ENCODE data around the gene CDC42BPG. TPM values are rescaled to one million over a fixed set of nuclear protein-coding genes. Genes with fewer than 3 reads are reported as not detected.

Gene CDC42BPG
- total and polyA plus RNA-seq, 2 of the 8 experiments (the other 6 are each of a cell fraction or from before 2014, with no cell fraction given), result 3.7 to 10.6 TPM

- H2BK15ac ChIP-seq (ENCODE audit: low read length), result no peak overlapping the region; the same call in 1 of the 2 replicates
- 0 out of 2 replicates have a peak overlapping the region, but pooled peaks have one; percentile 54 for H2AFZ ChIP-seq (ENCODE audit: low read length)
- no peak overlapping the region for H2BK20ac ChIP-seq (ENCODE audit: low read length)
- no peaks in the 10 kb centered on the region; the same call in 1 of the 2 replicates for H3K23me2 ChIP-seq (ENCODE audit: low read depth, low read length)
- no peak overlapping the region for H4K8ac ChIP-seq (ENCODE audit: extremely low read depth, insufficient read depth, low read length)
- no peak for TF ChIP-seq RXRA (IDR thresholded peaks at IDR 0.05; ENCODE audit: insufficient read depth, low read depth, low read length)
- no peak for TF ChIP-seq E2F6 (IDR thresholded peaks at IDR 0.05)
- TF ChIP-seq FOSL1 (IDR thresholded peaks at IDR 0.05; ENCODE audit: insufficient read depth, low read depth, low read length), result no peak
- TF ChIP-seq SP4 (IDR thresholded peaks at IDR 0.05; ENCODE audit: low read length), result no peak
- TF ChIP-seq CTBP2 (IDR thresholded peaks at IDR 0.05; ENCODE audit: borderline replicate concordance, insufficient read depth, insufficient read length, low read length), result no peak
- H2BK120ac ChIP-seq (replicated peaks; ENCODE audit: low read depth, low read length), result no peak overlapping the region
- H3K4me2 ChIP-seq (ENCODE audit: insufficient read depth in 1 of 2, low read depth in 2 of 2, low read length in 2 of 2), result peak overlapping the region; percentile 40 to 66; a peak in 3 of 4 replicates
- 88% methylated on average over 8 of the region's 8 CpGs; no CpG with 5 or more reads in 1 of the 2 experiments for WGBS, 2 experiments (ENCODE audit: extremely low coverage in 1 of 2, insufficient coverage in 1 of 2, insufficient read length in 1 of 2, insufficient replicate concordance in 2 of 2, low coverage in 1 of 2, low lambda C conversion rate in 2 of 2, missing lambda C conversion rate in 1 of 2)
- H3K56ac ChIP-seq (replicated peaks; ENCODE audit: insufficient read length, low read depth, low read length), result no peak overlapping the region
- peaks cover 0 to 11% (median 8%) of the 10 kb centered on the region in 4 experiments; a peak in 6 of 7 replicates for H3K4me1 ChIP-seq (replicated peaks in 1 of 4; ENCODE audit: control insufficient read depth in 3 of 4, insufficient read depth in 4 of 4, low read length in 3 of 4)
- no peaks in the 10 kb centered on the region for H3K9me3 ChIP-seq (ENCODE audit: insufficient read depth in 2 of 2, low read depth in 1 of 2, low read length in 1 of 2)
- ChIA-PET POLR2A (ENCODE audit: partially characterized antibody) (interaction anchor here (0.8 to 24.6 kb wide), 5 partner anchors 10 to 375 kb away, joined by 3 to 408 read pairs (median 3); partner anchors contain the start of genes EHD1, POLA2 and SAC3D1), CTCF (ENCODE audit: partially characterized antibody) (interaction anchor here (0.8 to 32.2 kb wide), 16 partner anchors 6 to 198 kb away, joined by 3 to 1058 read pairs (median 4); partner anchors contain the start of genes ARL2, BATF2, CDC42BPG and EHD1)
- no peaks in the 10 kb centered on the region for H3K36me3 ChIP-seq (ENCODE audit: control insufficient read depth in 2 of 4, insufficient read depth in 4 of 4, low read length in 3 of 4)
- no peak overlapping the region for H3K4ac ChIP-seq (replicated peaks; ENCODE audit: insufficient read length, low read depth, low read length)
- FAIRE-seq, result no peak
- no peak for DNase-seq (ENCODE audit: low read depth in 1 of 2, low spot score in 2 of 2)
- no peak overlapping the region for H3K14ac ChIP-seq (ENCODE audit: insufficient read length)
- peak overlapping the region; percentile 60; the same call in 1 of the 2 replicates for H2BK5ac ChIP-seq (ENCODE audit: low read depth, low read length)
- H4K91ac ChIP-seq (replicated peaks; ENCODE audit: insufficient read length, low read length), result no peak overlapping the region
- peak overlapping the region in 1 of 4 experiments; percentile 10; a peak in 2 of 8 replicates for H3K4me3 ChIP-seq (ENCODE audit: extremely low read depth in 1 of 4, insufficient read depth in 2 of 4, low read depth in 3 of 4, low read length in 4 of 4)
- no peak overlapping the region for H3K18ac ChIP-seq (ENCODE audit: extremely low read depth, low read length)
- H2BK12ac ChIP-seq (ENCODE audit: low read depth, low read length), result no peak overlapping the region
- H4K5ac ChIP-seq (ENCODE audit: insufficient read length, low read depth, low read length), result no peak overlapping the region
- no peak overlapping the region; a peak in 1 of 7 replicates for H3K9ac ChIP-seq (replicated peaks in 1 of 4; ENCODE audit: extremely low read depth in 1 of 4, low read depth in 3 of 4, low read length in 3 of 4)
- no peaks in the 10 kb centered on the region for H3K79me2 ChIP-seq (ENCODE audit: control insufficient read depth in 1 of 2, insufficient read depth in 2 of 2, low read length in 2 of 2)
- no peak overlapping the region for H3K27ac ChIP-seq (ENCODE audit: low read depth, low read length)
- H3K27me3 ChIP-seq (replicated peaks in 1 of 4; ENCODE audit: control insufficient read depth in 3 of 4, extremely low read depth in 1 of 4, insufficient read depth in 3 of 4, low read length in 3 of 4), result no peaks in the 10 kb centered on the region; a peak in 1 of 7 replicates
- H2AK5ac ChIP-seq (ENCODE audit: low read depth, low read length), result no peak overlapping the region
- H3K79me1 ChIP-seq (ENCODE audit: low read depth, low read length), result no peaks in the 10 kb centered on the region
- H3K23ac ChIP-seq (ENCODE audit: insufficient read length), result no peak overlapping the region
- no peaks in the 10 kb centered on the region for H4K20me1 ChIP-seq (replicated peaks in 1 of 2; ENCODE audit: control insufficient read depth in 1 of 2, insufficient read depth in 2 of 2, low read length in 2 of 2)
Observed at GRCh38 chr11:64887234-64887756, 42.8 kb upstream of the CDC42BPG start.
